ENCODE measurements around the gene LTC4S.
"Not testable (repeated sequence)": the region's sequence is repeated elsewhere in the genome, so short reads cannot be mapped to it uniquely, and the experiment has no call there.

The LTC4S gene, protein sequence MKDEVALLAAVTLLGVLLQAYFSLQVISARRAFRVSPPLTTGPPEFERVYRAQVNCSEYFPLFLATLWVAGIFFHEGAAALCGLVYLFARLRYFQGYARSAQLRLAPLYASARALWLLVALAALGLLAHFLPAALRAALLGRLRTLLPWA

DNA sequence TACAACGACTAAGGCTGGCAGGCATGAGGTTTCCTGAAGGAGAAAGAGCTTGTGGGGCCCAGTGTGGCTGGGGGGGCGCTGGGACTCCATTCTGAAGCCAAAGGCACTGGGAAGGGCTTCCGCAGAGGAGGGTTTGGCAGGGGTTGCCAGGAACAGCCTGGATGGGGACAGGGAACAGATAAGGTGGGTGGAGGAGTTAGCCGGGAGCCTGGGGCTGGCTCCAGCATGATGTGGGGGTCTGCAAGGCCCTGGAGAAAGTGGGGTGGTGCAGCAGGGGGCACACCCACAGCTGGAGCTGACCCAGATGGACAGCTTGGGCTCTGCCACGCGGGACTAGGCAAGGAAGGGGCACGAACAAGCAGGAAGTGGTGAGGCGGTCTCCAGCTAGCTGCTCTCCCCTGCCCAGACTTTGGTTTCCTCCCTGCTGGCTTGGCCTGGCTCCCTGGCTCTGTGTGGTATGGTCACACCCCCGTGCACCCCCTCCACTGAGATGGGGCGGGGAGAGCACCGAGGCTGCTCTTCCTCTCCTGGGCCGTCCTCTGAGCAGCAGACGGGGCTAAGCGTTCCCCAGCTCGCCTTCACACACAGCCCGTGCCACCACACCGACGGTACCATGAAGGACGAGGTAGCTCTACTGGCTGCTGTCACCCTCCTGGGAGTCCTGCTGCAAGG, at the start of gene LTC4S:
LTC4S (plus strand) TSS at position 519 of the 672 bp plus-strand sequence; CDS start at position 614, 95 bp downstream.
- in situ Hi-C loops (cut with HindIII; ENCODE audit: low sequenced_read_pairs), result no loop called here

DNA sequence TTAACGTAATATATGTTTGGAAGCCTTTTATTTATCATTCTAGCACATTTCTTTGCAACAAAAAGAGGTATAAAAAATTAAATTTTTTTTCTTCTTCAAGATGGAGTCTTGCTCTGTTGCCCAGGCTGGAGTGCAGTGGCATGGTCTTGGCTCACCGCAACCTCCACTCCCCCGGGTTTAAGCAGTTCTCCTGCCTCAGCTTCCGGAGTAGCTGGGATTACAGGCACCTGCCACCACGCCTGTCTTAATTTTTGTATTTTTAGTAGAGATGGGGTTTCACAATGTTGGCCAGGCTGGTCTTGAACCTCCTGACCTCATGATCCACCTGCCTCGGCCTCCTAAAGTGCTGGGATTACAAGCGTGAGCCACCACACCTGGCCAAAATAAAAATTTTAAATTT, 49.7 kb upstream of the LTC4S start:
- in situ Hi-C loops (cut with HindIII; ENCODE audit: low sequenced_read_pairs), result not testable (repeated sequence)

DNA sequence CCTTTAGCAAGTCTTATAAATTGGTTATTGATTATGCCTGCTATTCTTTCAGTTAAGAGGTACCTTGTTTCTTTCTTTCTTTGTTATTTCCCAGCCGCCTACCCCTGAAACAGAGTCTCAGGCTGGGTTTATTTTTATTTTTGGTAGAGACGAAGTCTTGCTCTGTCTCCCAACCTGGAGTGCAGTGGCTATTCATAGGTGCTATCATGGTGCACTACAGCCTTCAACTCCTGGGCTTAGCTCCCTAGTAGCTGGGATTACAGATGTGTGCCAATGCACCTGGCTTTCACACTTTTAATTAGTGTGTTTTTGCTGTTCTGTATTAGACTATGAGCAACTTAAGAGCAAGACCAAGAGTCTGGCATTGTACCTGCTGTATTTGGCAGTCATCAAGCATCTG, 46.9 kb upstream of the LTC4S start:
- in situ Hi-C loops (cut with HindIII; ENCODE audit: low sequenced_read_pairs), result no loop called here

DNA sequence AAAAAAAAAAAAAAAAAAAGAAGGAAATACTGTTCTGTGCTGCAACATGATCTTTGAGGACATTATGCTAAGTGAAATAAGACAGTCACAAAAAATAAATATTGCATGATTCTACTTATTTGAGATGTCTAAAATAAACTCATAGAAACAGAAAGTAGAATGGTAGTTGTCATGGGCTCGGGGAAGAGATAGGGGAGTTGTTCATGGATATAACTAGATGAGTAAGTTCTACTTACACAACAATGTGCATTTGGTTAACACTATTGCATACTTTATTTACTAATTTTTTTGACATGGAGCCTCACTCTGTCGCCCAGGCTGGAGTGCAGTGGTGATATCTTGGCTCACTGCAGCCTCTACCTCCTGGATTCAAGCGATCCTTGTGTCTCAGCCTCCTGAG, 46.0 kb upstream of the LTC4S start:
- in situ Hi-C loops (cut with HindIII; ENCODE audit: low sequenced_read_pairs), result no loop called here

DNA sequence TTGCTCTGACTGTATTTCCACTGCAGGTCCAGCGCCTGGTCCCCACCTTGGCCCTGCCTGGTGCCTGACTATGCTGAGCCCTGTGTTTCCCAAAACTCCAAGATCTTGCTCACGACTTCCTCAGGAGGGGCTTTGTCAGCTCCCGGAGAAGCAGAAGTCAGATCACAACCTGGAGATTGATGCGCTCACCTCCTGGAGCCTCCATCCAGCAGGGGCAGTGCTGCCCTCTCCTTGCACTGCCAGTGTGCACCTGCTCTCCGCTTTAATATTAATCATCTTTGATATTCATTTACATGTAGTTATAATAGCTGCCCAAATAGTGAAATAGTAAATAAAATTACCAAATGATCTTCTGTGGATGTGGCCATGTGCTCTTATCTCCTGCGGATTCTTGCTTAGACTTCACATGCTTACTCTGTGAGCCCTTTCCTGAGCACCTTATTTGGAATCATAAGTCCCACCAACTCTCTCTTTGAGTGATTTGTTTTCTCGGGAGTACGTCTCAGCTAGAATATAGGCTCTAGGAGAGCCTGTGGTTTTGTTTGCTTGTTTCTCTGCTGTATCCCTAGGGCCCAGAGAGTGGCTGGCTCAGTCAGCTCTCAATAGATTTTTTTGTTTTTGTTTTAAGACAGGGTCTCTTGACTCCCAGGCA, 43.8 kb upstream of the LTC4S start:
- in situ Hi-C loops (cut with HindIII; ENCODE audit: low sequenced_read_pairs), result no loop called here

DNA sequence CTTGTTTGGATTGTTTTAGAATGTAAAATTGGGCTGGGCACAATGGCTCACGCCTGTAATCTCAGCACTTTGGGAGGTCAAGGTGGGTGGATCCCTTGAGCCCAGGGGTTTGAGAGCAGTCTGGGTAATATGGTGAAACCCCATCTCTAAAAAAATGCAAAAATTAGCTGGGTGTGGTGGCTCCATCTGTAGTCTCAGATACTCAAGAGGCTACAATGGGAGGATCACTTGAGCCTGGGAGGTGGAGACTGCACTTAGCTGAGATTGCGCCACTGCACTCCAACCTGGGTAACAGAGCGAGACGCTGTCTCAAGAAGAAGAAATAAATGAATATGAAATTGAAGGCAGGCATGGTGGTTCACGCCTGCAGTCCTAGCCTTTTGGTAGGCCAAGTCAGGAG, 39.8 kb upstream of the LTC4S start:
- in situ Hi-C loops (cut with HindIII; ENCODE audit: low sequenced_read_pairs), result no loop called here

DNA sequence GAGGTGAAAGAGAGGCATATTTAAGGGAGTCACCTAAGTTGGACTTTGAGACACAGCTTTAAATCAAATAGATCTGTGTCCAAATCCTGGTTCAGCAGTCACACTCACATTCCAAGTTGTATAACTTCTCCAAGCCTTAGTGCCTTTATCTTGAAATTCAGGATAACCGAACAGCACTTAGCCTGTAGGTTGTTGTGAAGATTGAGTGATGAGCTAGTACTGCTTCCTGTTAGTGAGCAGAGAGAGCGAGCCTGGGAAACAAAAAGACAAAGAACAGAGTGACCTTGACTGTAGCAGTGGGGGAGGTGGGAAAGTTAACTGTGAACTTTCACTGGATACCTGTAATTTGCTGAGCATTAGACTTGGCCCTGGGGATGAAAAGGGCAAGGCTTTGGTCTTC, 38.8 kb upstream of the LTC4S start:
- in situ Hi-C loops (cut with HindIII; ENCODE audit: low sequenced_read_pairs), result no loop called here

DNA sequence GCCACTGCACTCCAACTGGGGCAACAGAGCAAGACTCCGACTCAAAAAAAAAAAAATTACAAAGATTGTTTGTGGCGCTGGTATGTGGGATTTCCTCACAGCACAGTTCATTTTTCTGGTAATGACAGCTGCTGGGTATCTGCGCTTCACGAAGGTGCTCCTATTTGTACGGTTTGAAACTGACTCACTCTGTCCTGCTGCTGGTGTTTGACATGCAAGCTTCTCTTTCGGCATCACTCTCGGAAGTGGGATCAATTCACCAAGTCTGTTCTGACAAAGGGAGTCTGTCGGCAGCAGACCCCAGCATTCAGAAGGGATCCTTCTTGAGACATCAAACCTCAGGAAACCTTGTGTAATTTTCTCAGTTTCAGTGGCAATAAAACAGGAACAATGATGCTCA, 34.8 kb upstream of the LTC4S start:
- in situ Hi-C loops (cut with HindIII; ENCODE audit: low sequenced_read_pairs), result no loop called here

DNA sequence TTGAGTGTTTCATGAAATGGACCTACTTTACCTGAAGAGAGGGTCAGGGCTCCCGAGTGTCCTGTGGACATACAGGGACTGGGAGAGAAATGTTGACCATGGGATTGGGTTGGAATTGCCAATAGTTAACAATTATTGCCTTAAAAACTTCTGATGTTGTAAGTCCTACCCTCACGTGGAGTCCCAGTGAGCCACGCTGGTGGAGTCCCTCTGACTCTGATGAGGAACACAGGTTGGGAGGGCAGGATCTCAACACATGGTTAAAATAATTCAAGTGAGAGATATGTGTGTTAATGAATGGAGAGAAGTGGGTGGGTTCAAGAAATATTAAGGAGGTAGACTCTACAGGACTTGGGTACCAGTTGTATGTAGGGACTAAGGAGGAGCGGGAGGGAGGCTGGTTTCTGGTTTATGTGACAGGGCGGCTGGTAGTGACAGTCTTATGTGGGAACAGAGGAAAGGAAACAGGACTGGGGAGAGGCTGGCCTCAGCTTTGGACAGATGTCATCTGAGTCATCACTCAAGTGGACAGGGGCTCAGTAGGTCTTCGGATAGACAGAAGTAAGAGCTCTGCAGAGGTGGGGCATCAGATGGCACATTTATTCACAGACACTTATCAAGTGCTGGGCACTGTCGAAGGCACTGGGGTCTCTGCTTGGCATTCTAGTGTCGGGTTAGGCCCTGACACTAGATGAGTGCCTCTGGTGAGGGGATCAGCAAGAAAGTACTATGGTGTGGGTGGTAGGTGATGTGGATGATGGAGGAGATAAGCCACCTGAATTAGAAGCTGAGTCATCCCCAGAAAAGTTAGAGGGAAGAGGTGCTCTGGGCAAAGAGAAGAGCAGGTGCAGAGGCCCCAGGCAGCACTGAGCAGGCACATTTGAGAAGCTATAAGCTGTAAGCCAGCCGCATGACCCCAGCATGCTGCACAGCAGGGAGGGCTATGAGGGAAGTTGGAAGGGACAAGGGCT, 33.9 kb upstream of the LTC4S start:
- in situ Hi-C loops (cut with HindIII; ENCODE audit: low sequenced_read_pairs), result no loop called here

DNA sequence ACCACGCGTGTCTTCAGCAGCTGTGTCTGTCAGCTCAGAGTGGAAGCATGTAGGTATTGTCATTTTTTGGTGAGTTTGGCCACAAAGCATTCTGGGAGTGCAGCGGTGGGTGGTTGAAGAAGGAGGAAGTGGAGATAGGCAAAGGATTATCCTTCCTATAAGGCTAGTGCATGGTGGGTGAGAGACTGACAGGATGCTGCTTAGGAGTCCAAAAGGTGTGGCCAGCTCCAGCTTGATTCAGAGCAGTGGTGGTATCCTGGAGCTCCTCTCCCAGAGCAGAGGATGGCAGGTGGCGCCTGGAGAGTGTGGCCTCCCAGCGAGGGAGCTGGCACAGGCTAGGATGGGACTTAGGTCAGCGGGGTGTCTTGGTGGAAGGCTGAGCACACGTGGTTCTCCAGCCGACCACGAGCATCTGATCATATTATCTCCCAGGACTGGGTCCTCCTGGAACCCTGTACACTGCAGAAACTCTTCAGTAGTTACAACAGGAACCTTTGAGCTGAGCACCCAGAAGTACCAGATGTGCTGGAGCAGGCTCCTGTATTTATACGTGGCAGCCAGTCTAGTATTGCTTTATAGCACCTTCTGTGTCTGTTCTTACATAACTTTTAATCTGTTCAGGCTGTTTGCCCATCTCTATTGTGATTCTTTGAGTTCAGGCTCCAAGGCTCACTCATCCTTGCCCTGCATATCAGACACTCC, 31.6 kb upstream of the LTC4S start:
- in situ Hi-C loops (cut with HindIII; ENCODE audit: low sequenced_read_pairs), result no loop called here

DNA sequence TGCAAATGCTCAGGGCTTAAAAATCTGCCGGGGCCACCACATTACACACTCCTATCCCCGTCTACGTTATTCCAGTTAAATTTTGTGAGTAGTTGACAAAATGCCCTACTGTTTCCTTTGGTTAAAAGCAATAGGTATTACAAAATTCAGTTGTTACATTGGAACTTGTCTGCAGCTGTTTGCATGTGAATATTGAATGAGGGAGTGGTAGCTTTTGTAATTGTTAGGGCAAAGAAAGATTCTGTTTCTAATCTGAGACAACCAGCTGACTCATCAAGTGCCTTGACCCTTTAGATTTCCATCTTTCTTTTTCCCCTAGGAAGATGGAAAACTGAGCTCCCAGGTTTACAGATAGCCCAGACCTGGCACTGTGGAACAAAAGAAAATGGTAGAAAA, 31.0 kb upstream of the LTC4S start:
- in situ Hi-C loops (cut with HindIII; ENCODE audit: low sequenced_read_pairs), result no loop called here

DNA sequence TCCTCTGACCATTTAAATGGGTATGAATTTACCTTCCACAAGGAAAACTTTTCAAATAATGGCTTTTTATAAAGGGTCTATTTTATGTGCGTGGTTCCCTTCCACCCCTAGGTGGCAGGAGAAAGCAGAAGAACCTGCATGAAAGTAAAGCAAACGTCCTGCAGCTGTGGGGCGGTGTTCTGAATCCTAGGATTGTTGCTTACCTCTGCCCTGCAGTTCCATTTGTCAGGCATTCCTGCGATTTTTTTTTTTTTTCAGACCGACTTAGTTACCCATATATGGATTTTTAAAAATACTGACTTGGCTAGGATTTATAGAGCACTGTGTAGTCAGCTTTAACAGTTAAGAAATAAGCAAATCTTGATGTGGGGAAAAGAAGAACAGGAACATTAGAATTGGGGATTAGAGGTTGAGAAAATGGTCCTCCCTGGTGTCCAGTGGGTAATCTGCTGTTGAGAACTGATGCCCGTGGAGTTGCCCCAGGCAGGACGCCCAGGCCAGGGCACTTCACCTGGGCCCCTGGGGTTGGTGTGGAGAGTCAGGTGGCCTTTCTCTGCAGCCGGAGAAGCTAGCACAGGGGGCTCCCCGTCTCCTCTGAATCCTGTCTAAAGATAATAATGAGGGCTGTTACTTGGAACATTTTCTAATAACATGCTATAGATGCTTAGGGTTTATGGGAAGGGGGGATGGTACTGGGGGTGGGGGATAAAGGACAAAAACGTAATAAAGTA, 30.4 kb upstream of the LTC4S start:
- in situ Hi-C loops (cut with HindIII; ENCODE audit: low sequenced_read_pairs), result no loop called here

DNA sequence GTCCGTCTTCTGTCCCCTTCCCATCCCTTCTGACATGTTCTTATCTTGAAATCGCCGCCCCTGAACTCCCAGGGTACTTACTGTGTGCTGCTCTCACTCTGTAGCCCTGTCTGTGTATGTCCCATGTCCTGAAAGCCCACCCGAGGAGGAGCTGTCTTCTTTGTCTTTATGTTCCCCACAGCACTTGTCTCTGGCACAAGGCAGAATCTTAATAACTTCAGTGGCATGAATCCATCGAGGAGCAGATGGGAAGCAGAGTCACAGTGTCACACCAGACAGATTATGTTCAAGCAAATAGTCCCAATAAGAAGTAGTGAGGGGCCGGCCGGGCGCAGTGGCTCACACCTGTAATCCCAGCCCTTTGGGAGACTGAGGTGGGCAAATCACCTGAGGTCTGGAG, 29.7 kb upstream of the LTC4S start:
- in situ Hi-C loops (cut with HindIII; ENCODE audit: low sequenced_read_pairs), result no loop called here

DNA sequence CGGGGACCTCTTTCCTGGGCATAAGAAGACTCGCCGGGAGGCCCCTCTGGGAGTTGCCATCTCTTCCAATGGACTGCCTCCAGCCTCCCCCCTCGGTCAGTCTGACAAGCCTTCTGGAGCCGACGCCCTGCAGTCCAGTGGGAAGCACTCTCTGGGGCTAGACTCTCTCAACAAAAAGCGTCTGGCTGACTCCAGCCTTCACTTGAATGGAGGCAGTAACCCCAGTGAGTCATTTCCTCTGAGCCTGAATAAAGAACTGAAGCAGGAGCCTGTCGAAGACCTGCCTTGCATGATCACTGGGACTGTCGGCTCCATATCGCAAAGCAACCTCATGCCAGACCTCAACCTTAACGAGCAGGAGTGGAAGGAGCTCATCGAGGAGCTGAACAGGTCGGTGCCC, 28.4 kb upstream of the LTC4S start:
- in situ Hi-C loops (cut with HindIII; ENCODE audit: low sequenced_read_pairs), result no loop called here

DNA sequence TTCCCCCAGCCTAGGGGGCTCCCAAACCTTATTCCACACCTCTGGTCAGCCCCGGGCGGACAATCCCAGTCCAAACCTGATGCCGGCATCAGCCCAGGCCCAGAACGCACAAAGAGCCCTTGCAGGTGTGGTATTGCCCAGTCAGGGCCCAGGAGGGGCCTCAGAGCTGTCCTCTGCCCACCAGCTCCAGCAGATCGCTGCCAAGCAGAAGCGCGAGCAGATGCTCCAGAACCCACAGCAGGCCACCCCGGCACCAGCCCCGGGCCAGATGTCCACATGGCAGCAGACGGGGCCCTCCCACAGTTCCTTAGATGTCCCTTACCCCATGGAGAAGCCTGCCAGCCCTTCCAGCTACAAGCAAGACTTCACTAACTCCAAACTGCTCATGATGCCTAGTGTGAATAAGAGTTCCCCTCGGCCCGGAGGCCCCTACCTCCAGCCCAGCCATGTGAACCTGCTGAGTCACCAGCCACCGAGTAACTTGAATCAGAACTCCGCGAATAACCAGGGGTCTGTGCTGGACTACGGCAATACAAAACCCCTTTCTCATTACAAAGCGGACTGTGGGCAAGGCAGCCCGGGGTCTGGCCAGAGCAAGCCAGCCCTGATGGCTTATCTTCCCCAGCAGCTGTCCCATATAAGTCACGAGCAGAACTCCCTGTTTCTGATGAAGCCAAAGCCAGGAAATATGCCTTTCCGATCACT, 27.6 kb upstream of the LTC4S start:
- in situ Hi-C loops (cut with HindIII; ENCODE audit: low sequenced_read_pairs), result no loop called here

DNA sequence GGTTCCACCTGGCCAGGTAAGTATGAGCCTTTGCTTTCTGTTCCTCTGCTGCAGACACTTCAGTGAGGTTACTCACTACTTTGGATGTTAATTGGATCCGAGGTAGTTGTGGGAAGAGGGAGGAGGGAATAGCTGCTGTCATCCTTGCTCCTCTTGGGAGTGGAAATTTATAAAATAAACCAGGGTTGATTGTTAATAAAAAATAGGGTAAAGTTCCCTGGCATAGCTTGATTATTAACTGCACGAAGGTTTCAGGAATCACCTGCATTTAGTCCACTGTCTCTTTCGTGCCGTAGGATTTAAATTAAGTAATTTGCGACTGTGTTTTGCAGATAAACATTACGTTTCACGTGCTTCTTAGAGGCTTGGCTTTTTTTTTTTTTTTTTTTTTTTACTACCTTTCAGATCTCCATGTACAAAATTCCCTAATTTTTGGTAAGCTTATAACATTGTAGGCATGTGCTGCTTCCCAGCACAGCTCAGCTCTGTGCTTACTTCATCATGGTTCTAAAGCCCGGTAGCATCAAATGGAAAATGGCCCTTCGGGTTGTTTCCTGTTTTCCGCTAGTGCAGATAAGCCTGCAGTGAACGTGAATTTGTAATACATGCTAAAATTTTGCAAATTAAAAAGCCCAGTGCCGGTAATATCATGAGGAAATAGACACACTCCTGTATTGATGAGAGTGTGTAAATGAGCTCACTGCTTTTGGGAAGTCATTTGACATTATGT, 26.9 kb upstream of the LTC4S start:
- in situ Hi-C loops (cut with HindIII; ENCODE audit: low sequenced_read_pairs), result no loop called here

DNA sequence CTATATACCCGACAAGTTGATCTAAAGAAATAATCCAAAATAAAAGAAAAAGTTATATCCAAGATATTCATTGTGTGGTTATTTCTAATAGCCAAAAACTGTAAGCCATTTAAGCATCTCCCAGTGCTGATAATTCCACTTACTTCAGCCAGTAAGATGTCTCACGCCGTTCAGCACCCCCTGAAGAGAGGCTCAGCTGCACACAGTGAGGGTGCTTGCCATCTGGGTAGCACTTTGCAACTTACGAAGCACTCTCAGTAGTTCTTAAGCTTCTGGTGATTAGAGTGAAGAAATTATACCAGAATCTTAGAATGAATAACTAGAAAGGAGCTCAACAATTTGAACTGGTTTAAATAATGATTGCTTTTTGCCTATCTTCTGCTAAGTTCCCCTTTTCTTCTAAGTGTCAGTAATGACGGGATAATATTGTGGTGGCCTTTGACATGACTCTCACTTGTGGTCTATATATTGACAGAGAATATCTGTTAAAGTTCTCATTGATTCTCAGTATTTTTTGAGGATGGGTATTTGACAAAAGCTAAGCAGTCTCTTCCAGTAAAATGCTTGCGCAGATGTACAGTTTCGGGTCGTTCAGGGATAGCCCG, 26.2 kb upstream of the LTC4S start:
- in situ Hi-C loops (cut with HindIII; ENCODE audit: low sequenced_read_pairs), result no loop called here

DNA sequence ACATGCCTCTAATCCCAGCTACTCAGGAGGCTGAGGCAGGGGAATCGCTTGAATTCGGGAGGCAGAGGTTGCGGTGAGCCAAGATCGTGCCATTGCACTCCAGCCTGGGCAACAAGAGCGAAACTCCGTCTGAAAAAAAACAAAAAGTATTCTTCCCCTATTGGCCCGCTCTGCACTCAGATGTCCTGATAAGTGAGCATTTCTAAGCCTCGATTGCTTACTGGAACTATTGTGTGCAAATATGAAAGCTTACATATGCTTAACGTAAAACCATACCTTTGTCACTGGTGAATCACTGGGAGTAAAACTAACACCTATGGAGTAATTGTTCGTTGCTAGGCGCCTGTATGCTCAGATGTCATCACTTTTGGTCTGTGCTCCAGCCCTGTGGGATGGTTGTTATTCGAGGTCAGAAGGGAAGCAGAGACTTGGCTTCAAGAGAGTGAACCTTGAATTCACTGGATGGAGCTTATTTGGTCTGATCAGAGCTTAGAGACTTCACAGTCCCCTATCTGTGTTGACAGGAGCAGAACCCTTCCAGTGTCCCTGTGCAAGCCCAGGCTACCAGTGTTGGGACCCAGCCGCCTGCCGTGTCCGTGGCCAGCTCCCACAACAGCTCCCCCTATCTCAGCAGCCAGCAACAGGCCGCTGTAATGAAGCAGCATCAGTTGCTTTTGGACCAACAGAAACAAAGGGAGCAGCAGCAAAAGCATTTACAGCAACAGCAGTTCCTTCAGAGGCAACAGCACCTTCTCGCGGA, 25.3 kb upstream of the LTC4S start:
- in situ Hi-C loops (cut with HindIII; ENCODE audit: low sequenced_read_pairs), result no loop called here
